Skin of body (tissue), 2 donors: Measurements from ENCODE around the gene NR2F6. TPM values are rescaled to one million over a fixed set of nuclear protein-coding genes. Genes with fewer than 3 reads are reported as not detected.

Experiments
- DNase-seq: peaks from one replicate; lab custom pipeline; 2025; lab: John Stamatoyannopoulos, UW
- total RNA-seq: library from RNA; depleted of rRNA; stranded (reverse); fragments of >200 nt; gene quantifications from one replicate; pipeline ENCODE4 v1.2.3, GENCODE V29; 2014

NR2F6 gene
- total RNA-seq, 1 donor from 2014 or later, result 14.4 TPM

GRCh38 chr19:17240062-17240752 lies 5.5 kb downstream of the NR2F6 start:
- no peak for DNase-seq

GRCh38 chr19:17237747-17238706 lies 7.7 kb downstream of the NR2F6 start:
- no peak for DNase-seq

GRCh38 chr19:17236811-17237543 lies 8.7 kb downstream of the NR2F6 start:
- DNase-seq, result no peak

GRCh38 chr19:17235971-17236777 lies 9.5 kb downstream of the NR2F6 start:
- no peak for DNase-seq

GRCh38 chr19:17235300-17235970 lies 10.3 kb downstream of the NR2F6 start:
- DNase-seq, result peak; percentile 21

- DNase-seq, result no peak
Measured at GRCh38 chr19:17234911-17235299, 10.8 kb downstream of the NR2F6 start.

- no peak for DNase-seq
Measured at GRCh38 chr19:17232258-17232657, 13.5 kb downstream of the NR2F6 start.

- DNase-seq, result no peak
Measured at GRCh38 chr19:17229890-17230289, 15.8 kb downstream of the NR2F6 start.

GRCh38 chr19:17227798-17228367 lies 17.8 kb downstream of the NR2F6 start:
- DNase-seq, result no peak

GRCh38 chr19:17226002-17226933 lies 19.5 kb downstream of the NR2F6 start, which contains the start of gene OCEL1:
TSS of gene OCEL1 (plus strand) at chr19:17226226. CDS start at chr19:17226248, 22 bp downstream.
- peak; percentile 96 for DNase-seq

- DNase-seq, result no peak
Measured at GRCh38 chr19:17225053-17225452, 20.7 kb downstream of the NR2F6 start.

- DNase-seq, result no peak
Measured at GRCh38 chr19:17220207-17220758, 25.4 kb downstream of the NR2F6 start.

- DNase-seq, result no peak
Measured at GRCh38 chr19:17219286-17219685, 26.4 kb downstream of the NR2F6 start.

GRCh38 chr19:17216058-17216670 lies 29.6 kb downstream of the NR2F6 start:
- no peak for DNase-seq

GRCh38 chr19:17215127-17215971 lies 30.4 kb downstream of the NR2F6 start, which contains the start of gene USE1:
TSS of gene USE1 (plus strand) at chr19:17215357. CDS start at chr19:17215406, 49 bp downstream.
- peak; percentile 92 for DNase-seq

- DNase-seq, result no peak
Measured at GRCh38 chr19:17214508-17215126, 31.1 kb downstream of the NR2F6 start.
